ENCODE results near the gene PUS3.

DNA sequence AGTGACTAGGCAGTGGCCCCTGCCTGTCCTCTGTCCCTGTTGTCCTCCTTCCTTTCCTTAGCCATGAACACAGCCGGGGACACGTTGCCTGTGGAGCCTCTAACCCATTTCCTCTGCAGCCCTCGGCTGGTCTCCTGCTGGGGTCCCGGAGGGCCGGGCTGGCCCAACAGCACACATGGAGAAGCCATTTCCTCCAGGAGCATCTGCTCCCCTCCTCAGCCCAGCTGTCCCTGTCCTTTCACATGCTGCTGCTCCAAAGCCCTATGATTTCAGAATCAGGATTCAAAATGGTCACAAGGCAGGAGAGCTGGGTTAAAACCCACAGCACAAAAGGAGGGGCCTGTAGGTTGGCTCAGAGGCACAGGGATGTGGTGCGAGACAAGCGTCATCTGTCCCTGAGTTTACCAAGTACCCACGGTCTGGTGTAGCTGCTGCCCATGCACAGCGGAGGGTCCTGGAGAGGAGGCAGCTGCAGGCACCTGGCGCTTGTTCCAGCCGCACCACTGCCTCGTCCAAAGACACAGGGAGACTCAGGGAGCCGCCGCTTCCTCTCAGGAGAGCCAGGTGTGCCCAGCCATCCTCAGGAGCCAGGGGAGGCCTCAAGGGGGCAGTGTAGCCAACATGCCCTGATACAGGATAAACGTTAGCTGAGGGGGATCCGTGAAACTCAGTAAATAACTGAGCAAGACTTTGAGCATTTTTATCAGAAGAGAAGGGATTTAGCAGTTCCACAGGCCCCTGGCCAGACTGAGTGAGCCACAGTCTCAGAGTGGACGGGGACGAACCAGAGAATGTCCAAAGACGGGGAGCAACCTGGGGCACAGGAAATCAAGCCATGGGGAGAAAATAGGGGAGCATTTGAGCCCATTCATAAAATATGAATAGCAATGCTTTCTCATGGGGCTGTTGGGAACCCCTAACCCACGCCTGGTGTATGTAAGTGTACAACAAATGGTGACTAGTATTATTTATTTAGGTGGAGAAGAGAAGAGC lies 38.9 kb upstream of the PUS3 start:
- TF ChIP-seq, protein P1, sequence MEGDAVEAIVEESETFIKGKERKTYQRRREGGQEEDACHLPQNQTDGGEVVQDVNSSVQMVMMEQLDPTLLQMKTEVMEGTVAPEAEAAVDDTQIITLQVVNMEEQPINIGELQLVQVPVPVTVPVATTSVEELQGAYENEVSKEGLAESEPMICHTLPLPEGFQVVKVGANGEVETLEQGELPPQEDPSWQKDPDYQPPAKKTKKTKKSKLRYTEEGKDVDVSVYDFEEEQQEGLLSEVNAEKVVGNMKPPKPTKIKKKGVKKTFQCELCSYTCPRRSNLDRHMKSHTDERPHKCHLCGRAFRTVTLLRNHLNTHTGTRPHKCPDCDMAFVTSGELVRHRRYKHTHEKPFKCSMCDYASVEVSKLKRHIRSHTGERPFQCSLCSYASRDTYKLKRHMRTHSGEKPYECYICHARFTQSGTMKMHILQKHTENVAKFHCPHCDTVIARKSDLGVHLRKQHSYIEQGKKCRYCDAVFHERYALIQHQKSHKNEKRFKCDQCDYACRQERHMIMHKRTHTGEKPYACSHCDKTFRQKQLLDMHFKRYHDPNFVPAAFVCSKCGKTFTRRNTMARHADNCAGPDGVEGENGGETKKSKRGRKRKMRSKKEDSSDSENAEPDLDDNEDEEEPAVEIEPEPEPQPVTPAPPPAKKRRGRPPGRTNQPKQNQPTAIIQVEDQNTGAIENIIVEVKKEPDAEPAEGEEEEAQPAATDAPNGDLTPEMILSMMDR (IDR thresholded peaks at IDR 0.05): peak; percentile 68
- TF ChIP-seq, protein P2, sequence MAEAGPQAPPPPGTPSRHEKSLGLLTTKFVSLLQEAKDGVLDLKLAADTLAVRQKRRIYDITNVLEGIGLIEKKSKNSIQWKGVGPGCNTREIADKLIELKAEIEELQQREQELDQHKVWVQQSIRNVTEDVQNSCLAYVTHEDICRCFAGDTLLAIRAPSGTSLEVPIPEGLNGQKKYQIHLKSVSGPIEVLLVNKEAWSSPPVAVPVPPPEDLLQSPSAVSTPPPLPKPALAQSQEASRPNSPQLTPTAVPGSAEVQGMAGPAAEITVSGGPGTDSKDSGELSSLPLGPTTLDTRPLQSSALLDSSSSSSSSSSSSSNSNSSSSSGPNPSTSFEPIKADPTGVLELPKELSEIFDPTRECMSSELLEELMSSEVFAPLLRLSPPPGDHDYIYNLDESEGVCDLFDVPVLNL (CRISPR knock-in tag; IDR thresholded peaks at IDR 0.05; ENCODE audit: borderline replicate concordance, low read depth): no peak
- TF ChIP-seq, protein P3, sequence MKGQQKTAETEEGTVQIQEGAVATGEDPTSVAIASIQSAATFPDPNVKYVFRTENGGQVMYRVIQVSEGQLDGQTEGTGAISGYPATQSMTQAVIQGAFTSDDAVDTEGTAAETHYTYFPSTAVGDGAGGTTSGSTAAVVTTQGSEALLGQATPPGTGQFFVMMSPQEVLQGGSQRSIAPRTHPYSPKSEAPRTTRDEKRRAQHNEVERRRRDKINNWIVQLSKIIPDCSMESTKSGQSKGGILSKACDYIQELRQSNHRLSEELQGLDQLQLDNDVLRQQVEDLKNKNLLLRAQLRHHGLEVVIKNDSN (CRISPR knock-in tag; IDR thresholded peaks at IDR 0.05): no peak
- TF ChIP-seq, protein P4, sequence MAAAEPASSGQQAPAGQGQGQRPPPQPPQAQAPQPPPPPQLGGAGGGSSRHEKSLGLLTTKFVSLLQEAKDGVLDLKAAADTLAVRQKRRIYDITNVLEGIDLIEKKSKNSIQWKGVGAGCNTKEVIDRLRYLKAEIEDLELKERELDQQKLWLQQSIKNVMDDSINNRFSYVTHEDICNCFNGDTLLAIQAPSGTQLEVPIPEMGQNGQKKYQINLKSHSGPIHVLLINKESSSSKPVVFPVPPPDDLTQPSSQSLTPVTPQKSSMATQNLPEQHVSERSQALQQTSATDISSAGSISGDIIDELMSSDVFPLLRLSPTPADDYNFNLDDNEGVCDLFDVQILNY (CRISPR knock-in tag; IDR thresholded peaks at IDR 0.05): no peak
